NK-92 treated with Interleukin-12 subunit alpha and Interleukin-12 subunit beta, amount 100 ng/mL, for 24 hours (cell line): ENCODE data around the gene IQSEC1.

Experiments
- DNase-seq: peaks from one replicate; lab custom pipeline; 2025; lab: John Stamatoyannopoulos, UW

Gene IQSEC1

DNA sequence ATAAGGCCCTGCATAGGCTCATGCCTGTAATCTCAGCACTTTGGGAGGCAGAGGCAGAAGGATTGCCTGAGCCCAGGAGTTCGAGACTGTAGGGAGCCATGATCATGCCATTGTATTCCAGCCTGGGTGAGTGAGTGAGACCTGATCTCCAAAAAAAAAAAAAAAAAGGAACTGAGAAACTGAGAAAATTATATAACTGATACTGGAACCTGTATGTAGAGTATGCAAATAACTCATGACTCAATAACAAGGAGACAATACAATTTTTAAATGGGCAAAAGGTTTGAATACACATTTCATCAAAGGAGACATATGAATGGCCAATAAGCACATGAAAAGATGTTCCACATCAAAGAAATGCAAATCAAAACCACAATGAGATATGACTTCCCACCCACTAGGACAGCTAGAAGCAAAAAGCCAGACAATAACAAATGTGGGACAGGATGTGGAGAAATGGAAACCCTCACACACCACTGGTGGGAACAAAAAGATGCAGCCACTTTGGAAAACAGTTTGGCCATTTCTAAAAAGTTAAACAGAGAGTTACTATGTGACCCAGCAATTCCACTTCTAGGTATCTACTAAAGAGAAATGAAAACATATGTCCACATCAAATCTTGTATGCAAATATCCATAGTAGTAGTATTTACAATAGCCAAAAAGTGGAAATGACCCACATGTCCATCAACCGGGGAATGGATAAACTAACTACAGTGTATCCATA is 70.7 kb downstream of the IQSEC1 start:
- no peak for DNase-seq

DNA sequence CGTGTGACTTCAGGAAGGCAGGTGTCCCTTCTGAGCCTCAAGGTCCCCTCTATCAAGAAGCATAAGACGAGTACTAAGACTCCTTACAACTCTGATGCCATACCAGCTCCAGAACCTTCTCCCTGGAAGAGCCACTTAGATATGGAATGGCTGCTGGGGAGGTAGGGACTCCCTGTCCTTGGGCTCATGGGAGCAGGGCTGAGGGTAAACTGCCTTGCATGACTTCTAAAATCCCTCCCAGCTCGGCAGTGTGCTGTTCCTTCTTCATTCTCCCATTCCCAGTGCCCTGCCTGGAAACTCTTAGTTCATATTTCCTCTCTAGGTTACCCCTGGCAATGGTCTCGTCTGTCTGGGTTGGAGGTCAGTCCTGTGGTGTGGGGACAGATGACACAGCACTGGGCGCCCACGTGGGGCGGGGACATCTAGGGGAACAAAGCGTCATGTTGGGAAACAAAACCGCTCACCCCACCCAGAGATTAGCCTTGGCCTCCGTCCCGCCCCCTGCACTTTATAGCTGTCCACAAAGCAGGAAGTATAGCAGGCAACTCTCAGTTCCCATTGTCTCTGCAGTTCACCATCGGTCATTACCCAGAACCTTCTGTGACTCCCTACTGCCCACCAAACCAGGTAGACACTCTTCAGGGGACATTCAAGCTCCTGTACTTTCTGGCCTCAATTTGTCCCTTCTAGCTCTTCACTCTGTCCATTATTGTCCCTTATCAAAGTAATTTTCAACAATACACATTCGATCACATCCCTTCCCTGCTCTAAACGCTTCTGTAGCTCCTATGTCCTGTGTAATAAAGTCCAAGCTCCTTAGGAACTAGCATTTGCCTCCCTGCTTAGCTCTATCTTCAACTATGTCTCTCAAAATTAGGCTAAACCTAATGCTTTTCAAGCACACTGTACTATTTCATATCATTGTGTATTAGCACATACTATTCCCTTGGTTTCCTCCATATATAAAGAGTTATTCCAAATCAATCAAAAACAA is 73.8 kb downstream of the IQSEC1 start:
- DNase-seq, result no peak

DNA sequence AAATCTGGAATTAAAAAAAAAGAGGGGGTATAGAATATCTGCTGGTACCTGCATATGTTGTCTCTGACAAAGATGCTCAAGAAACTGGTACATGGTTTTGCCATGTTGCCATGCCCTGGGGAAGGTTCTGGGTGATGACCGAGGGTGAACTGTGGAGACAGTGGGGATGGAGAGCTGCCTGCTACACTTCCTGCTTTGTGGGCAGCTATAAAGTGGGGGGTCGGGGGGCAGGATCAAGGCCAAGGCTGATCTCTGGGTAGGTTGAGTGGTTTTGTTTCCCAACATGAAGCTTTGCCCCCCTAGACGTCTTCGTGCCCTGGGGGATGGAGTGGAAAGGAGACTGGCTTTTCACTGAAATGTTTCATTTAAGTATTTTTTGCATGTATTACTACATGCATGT is 74.6 kb downstream of the IQSEC1 start:
- no peak for DNase-seq

DNA sequence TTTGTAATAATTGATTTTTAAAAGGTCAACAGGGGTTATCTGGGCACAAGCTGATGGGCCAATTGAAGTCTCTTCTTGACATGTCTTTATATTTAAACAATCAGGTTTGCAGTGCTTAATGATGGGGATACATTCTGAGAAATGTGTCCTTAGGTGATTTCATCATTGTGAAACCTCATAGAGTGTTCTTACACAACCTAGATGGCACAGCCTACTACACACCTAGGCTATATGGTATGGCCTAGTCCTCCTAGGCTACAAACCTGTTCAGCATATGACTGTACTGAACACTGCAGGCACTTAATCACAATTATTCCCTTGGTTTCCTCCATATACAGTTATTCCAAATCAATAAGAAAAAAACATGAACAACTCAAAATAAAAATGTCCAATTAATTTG is 75.8 kb downstream of the IQSEC1 start:
- no peak for DNase-seq

DNA sequence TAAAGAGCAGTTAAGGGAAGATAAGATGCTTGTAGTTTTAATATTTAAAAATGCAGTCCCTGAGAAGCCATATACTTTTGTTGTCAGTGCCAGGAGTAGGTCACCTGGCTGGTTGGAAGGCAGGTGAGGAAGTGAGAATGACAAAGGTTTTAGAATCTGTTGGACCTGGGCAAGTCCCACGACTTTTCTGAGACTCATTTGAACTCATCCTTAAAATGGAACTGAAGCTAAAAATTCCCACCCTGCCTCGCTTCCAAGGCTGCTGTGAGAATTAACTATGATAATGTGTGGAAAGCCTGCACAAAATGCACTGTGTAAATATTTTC is 77.1 kb downstream of the IQSEC1 start:
- DNase-seq, result no peak

DNA sequence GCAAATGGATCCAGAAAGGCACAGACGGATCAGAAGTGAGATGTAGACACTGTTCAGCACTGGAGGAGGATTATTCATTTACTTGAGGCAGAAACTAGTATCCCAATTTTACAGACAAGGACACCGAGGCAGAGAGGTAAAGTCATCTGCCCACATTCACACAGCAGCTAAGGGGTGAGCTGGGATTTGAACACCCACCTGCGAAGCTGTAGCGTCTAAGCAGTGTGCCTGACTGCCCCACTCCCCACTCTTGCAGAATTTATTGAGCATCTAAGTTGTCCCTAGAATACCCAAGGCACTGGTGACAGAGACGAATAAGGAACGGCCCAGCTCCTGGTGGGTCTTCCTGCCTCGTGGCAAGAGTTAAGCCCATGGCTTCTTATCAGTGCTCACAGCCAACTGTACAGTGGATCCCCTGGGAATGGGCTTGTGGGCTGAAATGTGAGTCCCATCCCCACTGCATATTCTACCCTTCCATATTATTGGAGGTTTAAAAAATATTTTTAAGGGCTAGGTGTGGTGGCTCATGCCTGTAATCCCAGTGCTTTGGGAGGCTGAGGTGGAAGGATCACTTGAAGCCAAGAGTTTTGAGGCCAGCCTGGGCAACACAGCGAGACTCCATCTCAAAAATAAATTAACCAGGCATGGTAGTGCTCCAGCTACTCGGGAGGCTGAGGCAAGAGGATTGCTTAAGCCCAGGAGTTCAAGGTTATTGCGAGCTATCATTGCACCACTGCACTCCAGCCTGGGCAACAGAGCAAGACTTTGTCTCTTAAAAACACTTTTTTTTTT is 77.6 kb downstream of the IQSEC1 start:
- no peak for DNase-seq

DNA sequence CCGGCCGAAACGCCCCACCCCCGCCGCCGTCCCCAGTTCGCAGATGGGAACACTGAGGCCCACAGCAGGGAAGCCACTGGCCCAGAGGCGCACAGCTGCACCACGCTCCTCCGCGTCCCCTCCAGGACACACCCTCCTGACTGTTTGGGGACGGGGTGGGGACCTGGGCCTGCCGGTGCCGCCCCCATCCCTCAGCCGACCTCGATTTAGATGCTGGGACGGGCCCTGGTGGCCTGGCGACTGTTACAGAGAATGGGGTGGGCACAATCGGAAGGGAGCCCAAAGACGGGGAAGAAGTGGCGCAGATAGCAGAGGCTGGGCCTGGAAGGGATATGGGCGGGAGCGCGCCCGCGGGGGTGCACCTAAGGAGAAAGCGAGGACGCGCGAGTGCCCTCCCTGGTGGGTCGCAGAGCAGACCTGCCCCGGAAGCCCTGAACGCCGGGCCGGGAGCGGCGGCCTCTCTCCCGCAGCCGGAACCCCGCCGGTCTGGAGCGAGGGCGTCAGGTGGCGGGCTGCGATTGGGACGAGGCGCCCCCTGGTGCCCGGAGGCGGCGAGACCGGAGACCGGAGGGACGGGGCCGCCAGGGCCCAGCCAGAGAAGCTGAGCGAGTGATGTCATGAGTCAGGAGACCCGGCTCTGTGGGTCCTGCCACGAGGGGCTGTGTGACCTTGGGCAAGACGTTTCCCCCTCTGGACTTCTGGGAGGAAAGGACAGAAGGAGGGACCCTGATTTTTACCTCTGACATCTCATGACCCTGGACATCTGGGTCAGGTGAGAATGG is 78.4 kb downstream of the IQSEC1 start:
- DNase-seq, result peak; percentile 71

DNA sequence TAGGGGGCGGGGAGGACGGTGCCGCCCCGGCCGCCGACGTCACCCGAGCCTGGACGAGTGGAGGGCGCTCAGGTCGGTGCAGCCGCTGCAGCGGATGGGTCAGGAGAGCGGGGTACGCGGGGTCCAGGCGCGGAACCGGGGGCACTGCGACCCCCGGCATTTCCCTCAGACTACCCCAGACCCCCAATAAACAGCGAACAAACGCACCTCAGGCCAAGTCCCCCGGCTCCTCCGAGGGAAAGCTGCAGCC is 78.9 kb downstream of the IQSEC1 start:
- no peak for DNase-seq

DNA sequence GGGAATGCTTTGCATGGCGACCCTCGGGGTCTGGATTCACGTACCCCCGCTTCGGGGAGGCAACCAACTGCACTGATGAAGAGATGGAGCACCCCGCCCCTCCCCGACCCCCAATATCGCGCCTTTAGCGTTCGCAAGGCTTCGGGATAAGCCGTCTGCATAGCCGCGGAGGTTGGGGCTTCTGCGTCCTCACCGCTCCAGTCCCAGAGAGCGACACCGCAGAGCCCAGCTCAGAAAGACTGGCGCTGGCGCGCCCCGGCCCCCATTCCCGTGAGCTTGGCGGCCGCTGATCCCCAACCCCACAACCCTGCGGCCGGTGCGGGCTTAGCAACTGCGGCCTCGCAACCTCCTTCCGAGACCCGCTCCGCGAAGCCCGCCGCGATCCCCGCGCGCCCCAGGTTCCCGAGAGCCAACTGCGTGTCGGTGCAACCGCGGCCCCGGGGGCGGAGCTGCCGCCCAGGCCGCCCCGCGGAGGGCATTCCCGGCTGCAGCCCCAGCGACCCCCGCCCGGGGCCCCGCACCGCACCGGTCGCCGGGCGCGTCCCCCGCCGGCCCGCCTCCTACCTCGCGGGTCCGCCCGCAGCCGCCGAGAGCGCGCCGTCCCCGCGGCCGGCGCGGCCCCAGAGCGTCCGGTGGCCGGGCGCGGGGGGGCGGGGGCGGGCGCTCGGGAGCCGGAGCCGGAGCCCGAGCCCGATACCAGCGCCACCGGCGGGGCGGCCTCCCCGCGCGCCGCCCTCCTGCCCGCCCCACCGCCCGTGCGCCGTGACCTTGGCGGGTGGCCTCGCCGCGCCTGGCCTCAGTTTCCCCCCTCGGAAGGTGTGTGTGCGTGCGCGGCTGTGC is 79.5 kb downstream of the IQSEC1 start:
- no peak for DNase-seq

DNA sequence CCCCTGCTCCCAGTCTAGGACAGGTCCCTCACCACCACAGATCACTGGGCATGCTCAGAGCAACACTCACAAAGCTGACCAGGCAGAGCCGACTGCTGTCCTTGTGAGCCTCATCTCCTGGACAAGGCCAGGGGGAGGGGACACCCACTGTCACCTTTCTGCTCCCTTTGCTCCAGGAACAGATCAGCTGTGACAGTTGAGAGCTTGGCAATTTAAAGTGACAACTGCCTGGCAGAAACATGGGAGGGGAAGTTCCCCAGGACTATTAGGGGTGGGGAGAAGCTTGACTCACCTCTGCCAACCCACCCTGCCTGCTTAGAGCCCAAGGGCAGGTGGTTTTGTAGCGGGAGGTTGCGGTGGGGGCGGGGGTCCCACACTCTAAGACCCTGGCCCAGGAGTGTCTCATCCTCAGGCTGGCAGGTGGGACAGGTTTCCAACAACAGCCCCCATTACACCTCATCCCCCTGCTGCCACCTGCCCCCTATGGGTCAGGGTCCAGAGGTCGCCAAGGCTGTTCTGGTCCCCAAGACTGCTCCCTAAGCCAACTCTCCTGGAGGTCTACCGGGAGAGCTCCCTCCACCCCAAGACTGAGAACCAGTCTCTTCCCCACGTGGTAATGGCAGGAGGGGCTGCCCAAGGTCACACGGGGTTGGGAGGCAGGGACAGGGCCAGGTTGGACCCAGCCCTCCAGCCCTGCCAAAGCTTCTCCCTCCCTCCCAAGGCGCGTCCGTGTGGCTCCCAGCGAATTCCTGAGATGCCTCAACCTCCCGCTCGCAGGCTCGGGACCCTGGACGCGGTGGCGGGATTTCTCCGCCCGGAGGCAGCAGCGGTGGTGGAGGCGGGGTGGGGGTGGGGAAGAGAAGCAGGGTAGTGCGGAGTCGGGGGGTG is 80.4 kb downstream of the IQSEC1 start:
- no peak for DNase-seq

DNA sequence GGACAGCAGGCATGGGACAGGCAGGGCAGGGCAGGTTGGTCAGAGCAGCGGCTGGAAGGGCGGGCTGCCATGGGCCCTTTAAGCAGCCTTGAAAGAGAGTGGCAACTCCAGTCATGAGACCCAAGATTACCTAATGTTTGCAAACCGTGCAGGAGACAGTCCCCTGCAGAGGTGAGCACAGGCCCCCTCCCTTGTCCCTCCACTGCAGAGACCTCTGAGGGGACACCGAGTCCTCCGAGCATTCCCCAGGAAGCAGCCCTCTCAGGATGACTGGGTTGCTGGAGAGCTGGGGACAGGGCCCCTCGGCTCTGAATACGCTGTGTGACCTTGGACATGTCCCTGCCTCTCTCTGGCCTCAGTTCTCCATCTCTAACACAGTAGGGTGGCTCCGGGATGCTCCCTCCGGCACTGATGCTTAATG is 81.4 kb downstream of the IQSEC1 start:
- DNase-seq, result no peak

DNA sequence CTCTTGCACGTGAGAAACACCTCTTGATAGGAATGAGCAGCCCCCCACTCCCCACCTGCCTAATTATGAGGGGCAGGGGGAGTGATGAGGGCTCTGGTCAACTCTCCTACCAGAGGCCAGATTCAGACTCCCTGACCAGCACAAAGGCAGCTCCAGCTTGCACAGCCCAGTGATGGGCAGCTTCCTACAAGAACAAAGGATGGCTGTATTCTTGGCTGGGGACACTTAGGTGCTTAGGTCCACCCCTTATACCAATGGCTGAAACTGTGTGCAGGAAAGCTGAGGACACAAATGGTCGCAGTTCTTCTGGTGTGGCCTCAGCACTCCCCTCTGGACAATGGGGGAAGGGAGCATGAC is 81.8 kb downstream of the IQSEC1 start:
- no peak for DNase-seq

DNA sequence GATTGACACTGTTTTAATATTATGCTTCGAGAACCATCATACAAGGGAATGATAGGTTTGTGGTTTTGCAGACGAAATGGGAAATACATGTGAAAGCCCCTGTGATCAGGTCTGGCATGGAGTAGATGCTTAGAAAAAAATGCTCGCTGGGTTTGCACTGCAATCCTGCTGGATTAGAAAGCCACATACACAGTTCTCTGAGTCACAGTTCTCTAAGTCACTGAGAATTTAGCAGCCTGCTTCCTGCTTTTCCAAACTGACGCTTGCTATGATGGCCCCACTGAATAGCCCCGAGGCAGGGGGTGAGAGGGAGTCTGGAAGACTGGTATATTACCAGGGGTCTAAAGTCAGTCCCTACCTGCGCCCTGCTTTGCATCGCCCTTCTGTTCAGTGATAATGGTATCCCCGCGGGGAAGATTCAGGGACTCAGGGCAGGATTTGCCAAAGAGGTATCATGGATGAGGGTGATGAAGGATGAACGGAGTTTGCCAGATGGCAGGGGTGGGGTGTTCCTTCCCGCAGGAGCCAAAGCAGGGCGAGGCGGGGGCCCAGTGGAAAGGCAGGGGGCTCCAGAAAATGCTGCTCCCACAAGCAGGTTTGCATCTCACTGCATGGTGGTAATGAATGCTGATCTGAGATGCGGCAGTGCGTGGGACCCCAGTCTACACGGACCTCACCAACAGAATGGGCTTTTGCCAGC is 82.3 kb downstream of the IQSEC1 start:
- DNase-seq, result no peak

DNA sequence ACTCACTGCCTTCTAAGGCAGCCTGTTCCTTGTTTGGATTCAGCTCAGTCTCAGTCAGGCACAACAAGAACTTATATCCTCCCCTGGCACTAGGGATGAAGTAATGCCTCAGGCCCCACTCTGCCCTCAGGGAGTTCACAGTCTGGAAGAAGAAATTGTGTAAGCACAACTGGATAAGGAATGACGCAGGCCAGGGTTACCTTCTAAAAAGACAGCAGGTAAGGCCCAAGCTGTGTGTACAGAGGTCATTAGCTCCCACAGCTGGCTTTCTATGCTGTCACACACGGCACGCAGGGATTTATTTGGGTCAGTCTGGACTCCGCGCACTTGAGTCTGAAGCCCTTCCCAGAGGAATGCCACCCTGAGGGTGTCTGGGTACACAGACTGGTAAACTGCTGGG is 82.9 kb downstream of the IQSEC1 start:
- no peak for DNase-seq

DNA sequence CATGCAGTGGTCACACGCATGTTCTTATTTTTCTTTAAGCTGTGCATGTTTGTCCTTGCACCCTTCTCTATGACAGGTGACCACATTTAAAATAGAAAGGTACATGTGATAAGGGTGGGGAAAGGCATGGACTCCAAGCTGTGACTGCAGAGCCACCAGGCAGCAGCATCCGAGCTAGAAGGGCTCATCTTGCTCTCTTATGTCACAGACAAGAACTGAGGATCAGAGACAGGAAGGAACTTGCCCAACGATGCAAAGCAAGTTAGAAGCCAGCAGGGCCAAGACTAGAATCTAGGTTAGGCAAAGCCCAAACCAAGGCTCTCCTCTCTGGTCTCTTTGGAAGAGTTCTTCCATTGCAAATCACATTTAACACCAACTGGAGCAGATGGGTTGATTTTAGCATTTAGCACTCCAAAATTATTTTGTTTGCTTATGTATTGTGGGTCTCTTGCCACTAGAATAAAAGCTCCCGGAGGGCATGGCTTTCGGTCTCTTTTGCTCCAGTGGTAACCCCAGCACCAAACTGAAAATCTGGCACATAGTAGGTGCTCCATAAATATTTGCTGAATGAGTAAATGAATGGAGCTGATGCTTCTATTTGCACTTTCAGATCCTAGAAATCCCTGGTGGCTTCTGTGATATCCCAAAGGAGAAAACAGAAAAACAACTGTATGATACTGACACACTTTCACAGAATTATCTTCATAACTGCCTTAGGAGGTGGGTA is 84.3 kb downstream of the IQSEC1 start:
- no peak for DNase-seq

DNA sequence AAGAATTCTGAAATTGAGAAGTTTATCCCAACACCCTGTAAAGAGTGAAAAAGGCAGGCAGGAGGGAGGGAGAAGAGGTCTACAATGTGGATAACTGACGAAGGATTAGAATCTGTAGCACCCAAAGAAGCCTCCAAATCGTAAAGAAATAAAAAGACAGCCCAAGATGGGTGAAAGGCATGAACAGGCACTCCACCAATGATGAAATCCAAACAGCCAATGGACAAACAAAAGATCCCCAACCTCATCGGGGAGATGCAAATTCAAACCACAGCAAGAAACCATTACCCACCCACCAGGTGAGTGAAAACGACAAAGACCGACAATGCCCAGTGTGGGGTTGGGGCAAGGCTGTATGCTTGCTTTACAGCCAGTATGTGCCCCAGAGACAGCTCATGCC is 85.6 kb downstream of the IQSEC1 start:
- DNase-seq, result no peak

DNA sequence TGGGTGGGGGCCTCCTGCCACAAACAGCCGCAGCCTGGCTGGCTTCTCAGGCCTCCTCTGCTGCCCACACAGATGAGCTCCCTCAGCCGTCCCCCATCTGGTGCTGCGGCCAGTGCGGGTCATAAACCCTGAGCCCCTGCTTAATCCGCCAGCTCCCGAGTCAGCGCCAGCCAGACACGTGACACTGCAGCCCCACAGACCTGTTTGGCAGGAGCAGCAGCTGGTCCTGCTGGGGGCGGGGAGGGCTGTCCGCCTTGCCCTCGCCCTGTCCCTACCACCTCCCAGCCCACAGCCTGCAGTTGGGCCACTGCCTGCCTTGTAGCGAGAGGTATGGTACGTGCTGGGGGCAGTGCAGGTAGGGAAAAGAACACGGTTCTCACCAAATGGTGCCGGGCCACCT is 86.2 kb downstream of the IQSEC1 start:
- DNase-seq, result no peak

DNA sequence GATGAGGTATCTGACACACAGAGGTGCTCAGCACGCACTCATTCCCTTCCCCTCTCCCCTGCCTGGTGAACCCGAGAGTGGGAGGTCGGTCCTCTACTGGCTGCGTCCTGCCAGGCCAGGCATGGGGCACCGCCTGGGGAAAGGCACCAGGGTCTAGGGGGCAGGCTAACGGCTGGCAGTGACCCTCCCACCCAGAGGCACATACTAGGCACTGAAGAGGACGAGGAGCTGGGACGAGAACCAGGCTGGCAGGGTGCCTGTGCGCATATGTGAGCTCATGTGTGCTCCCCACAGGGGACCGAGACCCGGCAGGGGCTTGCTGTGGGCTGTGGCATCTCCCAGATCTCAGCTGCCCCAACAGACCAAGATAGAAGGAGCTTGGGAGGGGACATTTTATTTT is 86.7 kb downstream of the IQSEC1 start:
- DNase-seq, result no peak

DNA sequence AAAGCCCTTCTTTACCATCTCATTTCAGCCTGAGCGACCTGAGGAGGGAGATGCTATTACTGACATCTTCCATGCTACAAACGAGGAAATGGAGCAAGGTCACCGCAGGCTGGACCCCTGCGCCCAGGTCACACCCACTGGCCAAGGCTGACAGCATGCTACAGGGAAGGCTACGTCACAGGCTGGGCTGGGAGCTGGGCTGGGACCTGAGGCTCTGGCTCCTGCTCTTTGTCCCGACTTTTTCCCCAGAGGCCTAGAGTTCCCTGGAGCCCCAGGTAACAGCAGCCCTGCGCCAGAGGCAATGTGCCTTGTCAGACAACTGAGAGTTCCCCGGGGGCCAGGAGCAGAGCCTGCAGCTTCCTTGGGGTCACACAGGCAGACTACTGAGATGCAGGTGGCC is 87.2 kb downstream of the IQSEC1 start:
- DNase-seq, result no peak
